PC-3 (cell line): ENCODE data around the gene METRN.

Source experiments
- CTCF ChIP-seq: fragments of 300-600 bp; sonication (generic); conservative IDR thresholded peaks from 2 replicates; pipeline ENCODE4 v1.5.1; 2017; ENCODE audit warnings: antibody characterized with exemption, low read depth, mild to moderate bottlenecking, low read length
- EZH2 ChIP-seq: fragments of 300-600 bp; sonication (generic); IDR thresholded peaks from one replicate; pipeline ENCODE4 v1.6.1; 2017; ENCODE audit warnings: antibody characterized with exemption, mild to moderate bottlenecking, low read length; ENCODE audit not compliant: unreplicated experiment

- TF ChIP-seq CTCF: peak; percentile 42
- no peak for TF ChIP-seq EZH2
These were observed 5.0 kb downstream of the METRN start for GRCh38 chr16:719815-720446.
